ENCODE data around the gene CASZ1. TPM values are rescaled to one million over a fixed set of nuclear protein-coding genes. Genes with fewer than 3 reads are reported as not detected.

CASZ1 gene
- total RNA-seq, 1 experiment from 2014 or later, result 12.6 TPM

DNA sequence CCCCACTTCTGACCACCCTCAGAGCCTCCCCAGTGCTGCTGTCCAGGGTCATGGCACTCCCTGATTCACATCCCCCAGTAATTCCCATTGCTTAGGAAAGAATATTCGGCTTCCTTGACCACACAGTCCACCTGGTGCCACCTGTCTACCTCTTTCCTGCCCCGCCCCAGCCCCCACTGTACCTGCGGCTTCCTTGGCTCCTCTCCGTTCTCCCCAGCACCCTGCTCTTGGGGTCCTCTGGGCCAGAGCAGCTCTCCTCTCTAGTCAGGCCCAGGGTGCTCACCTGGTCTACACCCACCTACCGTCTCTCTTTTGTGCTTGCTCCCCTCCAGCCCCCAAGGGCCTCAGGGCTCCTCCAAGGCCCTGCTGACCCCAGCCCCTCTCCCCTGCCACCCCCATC is 179.1 kb downstream of the CASZ1 start:
- H3K4me3 Mint-ChIP-seq (ENCODE audit: low read depth, unreplicated experiment), result no peak overlapping the region
- DNase-seq, result no peak
- no peak overlapping the region for H3K27ac Mint-ChIP-seq (ENCODE audit: unreplicated experiment)
- no peaks in the 10 kb centered on the region for H3K27me3 Mint-ChIP-seq (ENCODE audit: unreplicated experiment)
- CTCF ChIA-PET, result no interaction called here
- no TSS peak for BruUV-seq (replicated peaks)
- H3K9me3 Mint-ChIP-seq (ENCODE audit: low read depth, unreplicated experiment), result no peaks in the 10 kb centered on the region
- no peaks in the 10 kb centered on the region for H3K4me1 Mint-ChIP-seq (ENCODE audit: low read depth, unreplicated experiment)
- TF ChIP-seq, protein P1, sequence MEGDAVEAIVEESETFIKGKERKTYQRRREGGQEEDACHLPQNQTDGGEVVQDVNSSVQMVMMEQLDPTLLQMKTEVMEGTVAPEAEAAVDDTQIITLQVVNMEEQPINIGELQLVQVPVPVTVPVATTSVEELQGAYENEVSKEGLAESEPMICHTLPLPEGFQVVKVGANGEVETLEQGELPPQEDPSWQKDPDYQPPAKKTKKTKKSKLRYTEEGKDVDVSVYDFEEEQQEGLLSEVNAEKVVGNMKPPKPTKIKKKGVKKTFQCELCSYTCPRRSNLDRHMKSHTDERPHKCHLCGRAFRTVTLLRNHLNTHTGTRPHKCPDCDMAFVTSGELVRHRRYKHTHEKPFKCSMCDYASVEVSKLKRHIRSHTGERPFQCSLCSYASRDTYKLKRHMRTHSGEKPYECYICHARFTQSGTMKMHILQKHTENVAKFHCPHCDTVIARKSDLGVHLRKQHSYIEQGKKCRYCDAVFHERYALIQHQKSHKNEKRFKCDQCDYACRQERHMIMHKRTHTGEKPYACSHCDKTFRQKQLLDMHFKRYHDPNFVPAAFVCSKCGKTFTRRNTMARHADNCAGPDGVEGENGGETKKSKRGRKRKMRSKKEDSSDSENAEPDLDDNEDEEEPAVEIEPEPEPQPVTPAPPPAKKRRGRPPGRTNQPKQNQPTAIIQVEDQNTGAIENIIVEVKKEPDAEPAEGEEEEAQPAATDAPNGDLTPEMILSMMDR (IDR thresholded peaks at IDR 0.05; ENCODE audit: unreplicated experiment), result no peak
- H3K36me3 Mint-ChIP-seq (ENCODE audit: insufficient read depth, unreplicated experiment), result peaks cover 5% of the 10 kb centered on the region
- intact Hi-C loops (cut with micrococcal nuclease; ENCODE audit: unreplicated experiment), result no loop called here

- intact Hi-C loops (cut with micrococcal nuclease; ENCODE audit: unreplicated experiment), result no loop called here
- BruUV-seq (replicated peaks), result no TSS peak
Observed at GRCh38 chr1:10616696-10617095, 179.8 kb downstream of the CASZ1 start.

DNA sequence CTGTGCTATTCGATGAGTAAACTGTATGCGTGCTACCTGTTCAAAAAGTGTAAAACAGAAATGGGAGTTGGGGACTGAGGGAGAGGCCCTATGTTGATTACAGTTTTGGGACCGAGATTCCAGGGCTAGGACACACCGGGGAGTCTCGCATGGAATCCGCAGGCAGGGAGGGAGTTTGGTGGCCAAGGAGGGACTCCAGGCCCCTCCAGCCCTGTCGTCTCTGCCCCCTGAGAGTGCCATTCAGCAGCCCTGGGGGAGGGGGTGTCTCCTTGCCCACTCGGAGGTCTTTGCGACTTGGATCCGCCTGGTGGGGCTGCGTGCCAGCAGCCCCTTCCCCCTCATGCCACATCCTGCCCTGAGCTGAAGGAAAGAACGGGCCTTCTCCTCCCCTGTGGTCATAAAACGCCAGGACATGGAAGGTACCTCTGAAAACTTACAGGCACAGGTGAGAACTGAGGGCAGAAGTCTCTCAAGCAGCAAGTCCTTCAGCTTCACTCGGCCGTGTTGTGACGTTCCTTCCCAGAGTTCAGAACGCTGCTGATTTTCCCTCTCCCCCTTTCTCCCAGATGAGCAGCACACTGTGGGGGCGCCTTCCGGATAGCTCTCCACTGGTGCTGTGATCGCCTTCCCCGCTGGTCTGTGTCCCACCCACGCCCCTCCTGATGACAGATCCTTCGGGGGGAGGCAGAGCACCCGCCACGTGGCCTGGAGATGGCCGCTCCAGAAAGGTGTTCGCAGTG is 180.3 kb downstream of the CASZ1 start:
- Mint-ChIP-seq H3K27ac (ENCODE audit: unreplicated experiment) (no peak overlapping the region), H3K4me1 (ENCODE audit: low read depth, unreplicated experiment) (no peaks in the 10 kb centered on the region), H3K36me3 (ENCODE audit: insufficient read depth, unreplicated experiment) (peaks cover 5% of the 10 kb centered on the region), H3K4me3 (ENCODE audit: low read depth, unreplicated experiment) (no peak overlapping the region), H3K27me3 (ENCODE audit: unreplicated experiment) (no peaks in the 10 kb centered on the region), H3K9me3 (ENCODE audit: low read depth, unreplicated experiment) (no peaks in the 10 kb centered on the region)
- CTCF ChIA-PET, result no interaction called here
- no TSS peak for BruUV-seq (replicated peaks)
- TF ChIP-seq, protein P1 (IDR thresholded peaks at IDR 0.05; ENCODE audit: unreplicated experiment), result no peak
- intact Hi-C loops (cut with micrococcal nuclease; ENCODE audit: unreplicated experiment), result no loop called here
- no peak for DNase-seq

More at GRCh38 chr1:10616696-10617095, 179.8 kb downstream of the CASZ1 start:
- DNase-seq, result no peak
- Mint-ChIP-seq H3K36me3 (ENCODE audit: insufficient read depth, unreplicated experiment) (peaks cover 5% of the 10 kb centered on the region), H3K27ac (ENCODE audit: unreplicated experiment) (no peak overlapping the region), H3K9me3 (ENCODE audit: low read depth, unreplicated experiment) (no peaks in the 10 kb centered on the region), H3K27me3 (ENCODE audit: unreplicated experiment) (no peaks in the 10 kb centered on the region), H3K4me3 (ENCODE audit: low read depth, unreplicated experiment) (no peak overlapping the region), H3K4me1 (ENCODE audit: low read depth, unreplicated experiment) (no peaks in the 10 kb centered on the region)
- CTCF ChIA-PET, result no interaction called here
- TF ChIP-seq, protein P1 (IDR thresholded peaks at IDR 0.05; ENCODE audit: unreplicated experiment), result no peak

DNA sequence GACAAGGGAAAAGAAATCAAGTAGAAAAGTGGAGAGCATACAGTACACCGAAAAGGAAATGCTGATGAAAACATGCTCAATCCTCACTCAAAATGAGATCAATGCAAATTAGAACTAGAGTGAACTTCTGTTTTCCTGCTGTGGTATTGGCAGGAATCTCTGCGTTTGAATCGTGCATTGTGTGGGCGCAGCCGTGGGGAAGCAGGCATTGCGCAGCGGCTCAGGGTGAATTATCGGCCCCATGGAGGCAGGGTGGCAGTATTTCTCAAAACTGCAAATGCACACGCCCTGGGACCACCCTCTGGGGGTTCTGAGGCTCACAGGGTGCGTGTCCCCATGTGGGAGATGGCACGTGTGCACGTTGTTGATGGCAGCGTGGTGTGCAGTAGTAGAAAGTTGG is 181.1 kb downstream of the CASZ1 start:
- H3K9me3 Mint-ChIP-seq (ENCODE audit: low read depth, unreplicated experiment), result no peaks in the 10 kb centered on the region
- no peaks in the 10 kb centered on the region for H3K27me3 Mint-ChIP-seq (ENCODE audit: unreplicated experiment)
- H3K27ac Mint-ChIP-seq (ENCODE audit: unreplicated experiment), result no peak overlapping the region
- BruUV-seq (replicated peaks), result no TSS peak
- H3K4me3 Mint-ChIP-seq (ENCODE audit: low read depth, unreplicated experiment), result no peak overlapping the region
- no peak for DNase-seq
- H3K36me3 Mint-ChIP-seq (ENCODE audit: insufficient read depth, unreplicated experiment), result peaks cover 5% of the 10 kb centered on the region
- CTCF ChIA-PET, result no interaction called here
- TF ChIP-seq, protein P1 (IDR thresholded peaks at IDR 0.05; ENCODE audit: unreplicated experiment), result no peak
- no peaks in the 10 kb centered on the region for H3K4me1 Mint-ChIP-seq (ENCODE audit: low read depth, unreplicated experiment)
- intact Hi-C loops (cut with micrococcal nuclease; ENCODE audit: unreplicated experiment), result no loop called here
